Spleen (tissue), 11 donors: ENCODE data around the gene AHSP. TPM values are rescaled to one million over a fixed set of nuclear protein-coding genes. Genes with fewer than 3 reads are reported as not detected.
"Not testable (repeated sequence)": the region's sequence is repeated elsewhere in the genome, so short reads cannot be mapped to it uniquely, and the experiment has no call there.

Source experiments
- DNase-seq: peaks from one replicate; pipeline ENCODE4 v3.0.0-alpha.2; 2020
- H3K27ac ChIP-seq, 8 donors: fragments of 200-600 bp; sonication (generic) in 7 of 8; 1 replicate in 4 of 8; 2 replicates in 4 of 8; pipeline versions ENCODE4 v1.5.0 to v1.8.0; 2016 to 2021; ENCODE audit warnings: inconsistent platforms in 4 of 8, mild to moderate bottlenecking in 4 of 8, moderate library complexity in 1 of 8
- H3K27me3 ChIP-seq, 7 donors: fragments of 200-600 bp; sonication (generic) in 6 of 7; replicated peaks in 1 of 7; 1 replicate in 4 of 7; 2 replicates in 3 of 7; pipeline versions ENCODE4 v1.5.0 to v1.8.0; 2016 to 2021; ENCODE audit warnings: inconsistent platforms in 3 of 7, mild to moderate bottlenecking in 1 of 7
- H3K36me3 ChIP-seq, 6 donors: fragments of 200-600 bp; sonication (generic) in 5 of 6; 1 replicate in 4 of 6; 2 replicates in 2 of 6; pipeline versions ENCODE4 v1.5.0 to v1.8.0; 2016 to 2021; ENCODE audit warnings: inconsistent platforms in 2 of 6
- H3K4me1 ChIP-seq, 6 donors: fragments of 200-600 bp; sonication (generic) in 5 of 6; 1 replicate in 3 of 6; 2 replicates in 3 of 6; pipeline versions ENCODE4 v1.5.0 to v1.8.0; 2016 to 2021; ENCODE audit warnings: inconsistent platforms in 3 of 6
- H3K4me3 ChIP-seq, 8 donors: fragments of 200-600 bp; sonication (generic) in 7 of 8; 1 replicate in 4 of 8; 2 replicates in 4 of 8; pipeline versions ENCODE4 v1.5.0 to v1.8.0; 2016 to 2021; ENCODE audit warnings: inconsistent platforms in 4 of 8, mild to moderate bottlenecking in 4 of 8, moderate library complexity in 2 of 8
- H3K9me3 ChIP-seq, 8 donors: fragments of 200-600 bp; sonication (generic) in 7 of 8; 1 replicate in 4 of 8; 2 replicates in 4 of 8; pipeline versions ENCODE4 v1.5.0 to v1.8.0; 2016 to 2021; ENCODE audit warnings: inconsistent platforms in 4 of 8
- POLR2A ChIP-seq, 3 donors: fragments of 450-650 bp; IDR thresholded peaks; one replicate each; pipeline ENCODE4 v1.5.1; 2017; ENCODE audit warnings: antibody characterized with exemption in 3 of 3, mild to moderate bottlenecking in 1 of 3
- POLR2AphosphoS5 ChIP-seq, 3 donors: sonication (generic); formaldehyde crosslinking; IDR thresholded peaks; one replicate each; pipeline ENCODE4 v1.5.1; 2017; ENCODE audit warnings: antibody characterized with exemption in 3 of 3
- WGBS, 5 donors: extraction: QIAGEN DNeasy Blood & Tissue Kit in 3 of 5; methylation state at CpG; one replicate each; pipeline versions ENCODE4 v1.1.5 to v1.1.7; 2013 to 2018; 5-methylcytosine and 5-hydroxymethylcytosine counted together
- intact Hi-C: fragments of 100-400 bp; cut with DNase I; formaldehyde crosslinking; loops from one replicate; pipeline ENCODE4 v1.15.0; 2023; ENCODE audit warnings: low total_unique reads
- polyA plus RNA-seq, 3 donors: library from polyadenylated mRNA; stranded (reverse); fragments of 200-250 nt; gene quantifications; one replicate each; pipeline ENCODE4 v1.2.1, GENCODE V29; 2013
- total RNA-seq, 7 donors: library from RNA; depleted of rRNA in 3 of 7; stranded (reverse); fragments of >200 nt in 3 of 7; fragmentation: NEBNext Ultra II Directional in 4 of 7; extraction: Animal tissue kit (Norgen Biotek cat#: 25700) in 4 of 7; gene quantifications; one replicate each; pipeline versions ENCODE4 v1.1.0 to v1.2.1, GENCODE V29; 2016 to 2021
- TF ChIP-seq, protein P1 (sequence below), 11 experiments: fragments of 200-600 bp in 7 of 11; fragments of 450-650 bp in 4 of 11; sonication (generic) in 4 of 11; IDR thresholded peaks in 8 of 11; conservative IDR thresholded peaks in 3 of 11; 1 replicate in 7 of 11; 2 replicates in 4 of 11; pipeline versions ENCODE4 v1.4.0 to v1.8.0; 2016 to 2021; ENCODE audit warnings: antibody characterized with exemption in 11 of 11, inconsistent platforms in 4 of 11, mild to moderate bottlenecking in 1 of 11
- donor health status: healthy with polysubstance abuse.
- donor health status: DM: no; HTN: no; CAD: no; lungs with moderate emphysema.
- donor health status: DM: no; HTN: no; CAD: no.
- donor health status: Bipolar disorder and iron deficiency.
- donor health status: healthy.
- donor health status: DM: no; HTN: no; CAD: no.
- donor health status: DM: yes; HTN: yes; CAD: no.

The AHSP gene
- total and polyA plus RNA-seq, 10 donors, result 0.76 to 94.3 (median 3.4) TPM

DNA sequence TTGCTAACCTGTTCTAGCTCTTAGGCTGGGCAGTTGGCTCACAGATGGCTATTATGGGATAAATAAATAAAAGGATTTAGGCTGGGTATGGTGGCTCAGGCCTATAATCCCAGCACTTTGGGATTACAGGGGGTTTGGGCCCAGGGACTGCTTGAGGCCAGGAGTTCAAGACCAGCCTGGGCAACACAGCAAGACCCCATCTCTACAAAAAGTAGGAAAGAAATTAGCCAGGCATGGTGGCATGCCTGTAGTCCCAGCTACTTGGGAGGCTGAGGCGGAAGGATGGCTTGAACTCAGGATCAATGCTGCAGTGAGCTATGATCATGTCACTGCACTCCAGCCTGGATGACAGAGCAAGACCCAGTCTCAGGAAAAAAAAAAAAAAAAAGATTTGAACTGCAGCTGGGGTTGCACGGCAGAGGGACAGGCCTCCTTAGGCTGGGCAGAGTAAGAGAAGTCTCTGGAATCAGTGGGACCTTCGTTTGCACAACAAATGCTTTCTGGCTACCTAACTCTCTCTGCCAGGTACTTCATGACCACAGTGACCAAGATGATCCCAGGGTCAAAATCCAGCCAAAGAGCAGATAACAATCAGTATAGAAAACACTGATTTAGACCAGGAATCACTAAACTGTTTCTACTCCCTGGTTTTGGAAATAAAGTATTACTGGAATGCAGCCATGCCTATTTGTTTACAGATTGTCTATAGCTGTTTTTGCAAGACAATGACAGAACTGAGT is 26.3 kb upstream of the AHSP start:
- Histone ChIP-seq H3K4me3 (no peak overlapping the region), H3K27me3 (no peaks in the 10 kb centered on the region), H3K4me1 (peaks cover 9 to 39% (median 30%) of the 10 kb centered on the region in 6 donors), H3K27ac (no peak overlapping the region), H3K36me3 (peaks cover 0 to 56% (median 34%) of the 10 kb centered on the region in 6 donors), H3K9me3 (no peaks in the 10 kb centered on the region)
- 83 to 97% (median 90%) methylated on average over 3 of the region's 3 CpGs for WGBS, 5 donors
- intact Hi-C loops, result no loop called here
- TF ChIP-seq POLR2A (IDR thresholded peaks at IDR 0.05) (no peak), POLR2AphosphoS5 (IDR thresholded peaks at IDR 0.05) (no peak)
- TF ChIP-seq, protein P1, sequence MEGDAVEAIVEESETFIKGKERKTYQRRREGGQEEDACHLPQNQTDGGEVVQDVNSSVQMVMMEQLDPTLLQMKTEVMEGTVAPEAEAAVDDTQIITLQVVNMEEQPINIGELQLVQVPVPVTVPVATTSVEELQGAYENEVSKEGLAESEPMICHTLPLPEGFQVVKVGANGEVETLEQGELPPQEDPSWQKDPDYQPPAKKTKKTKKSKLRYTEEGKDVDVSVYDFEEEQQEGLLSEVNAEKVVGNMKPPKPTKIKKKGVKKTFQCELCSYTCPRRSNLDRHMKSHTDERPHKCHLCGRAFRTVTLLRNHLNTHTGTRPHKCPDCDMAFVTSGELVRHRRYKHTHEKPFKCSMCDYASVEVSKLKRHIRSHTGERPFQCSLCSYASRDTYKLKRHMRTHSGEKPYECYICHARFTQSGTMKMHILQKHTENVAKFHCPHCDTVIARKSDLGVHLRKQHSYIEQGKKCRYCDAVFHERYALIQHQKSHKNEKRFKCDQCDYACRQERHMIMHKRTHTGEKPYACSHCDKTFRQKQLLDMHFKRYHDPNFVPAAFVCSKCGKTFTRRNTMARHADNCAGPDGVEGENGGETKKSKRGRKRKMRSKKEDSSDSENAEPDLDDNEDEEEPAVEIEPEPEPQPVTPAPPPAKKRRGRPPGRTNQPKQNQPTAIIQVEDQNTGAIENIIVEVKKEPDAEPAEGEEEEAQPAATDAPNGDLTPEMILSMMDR (IDR thresholded peaks at IDR 0.05 in 8 of 11, conservative IDR thresholded peaks at IDR 0.05 in 3 of 11), result no peak
- no peak for DNase-seq

DNA sequence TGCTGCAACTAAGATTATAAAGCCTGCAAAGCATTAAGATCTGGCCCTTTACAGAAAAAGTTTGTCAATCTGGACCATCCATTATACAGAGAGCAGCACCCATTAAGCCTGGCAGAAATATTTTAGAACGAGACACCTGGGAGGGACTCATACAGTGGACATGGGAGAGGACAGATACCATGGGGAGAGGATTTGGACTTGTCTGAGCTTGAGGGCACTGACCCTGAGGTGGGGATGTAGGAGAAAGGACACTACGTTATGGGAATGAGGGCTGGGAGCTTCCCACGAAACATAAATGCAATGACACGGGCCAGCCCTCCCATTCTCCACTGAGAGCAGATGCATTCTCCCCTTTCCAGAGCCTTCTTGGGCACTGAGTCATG is 25.7 kb upstream of the AHSP start:
- peaks cover 0 to 54% (median 29%) of the 10 kb centered on the region in 6 donors for H3K36me3 ChIP-seq
- no peaks in the 10 kb centered on the region for H3K27me3 ChIP-seq
- H3K27ac ChIP-seq, result no peak overlapping the region
- H3K4me3 ChIP-seq, result no peak overlapping the region
- no peaks in the 10 kb centered on the region for H3K9me3 ChIP-seq
- H3K4me1 ChIP-seq, result peaks cover 15 to 45% (median 35%) of the 10 kb centered on the region in 6 donors
- TF ChIP-seq POLR2A (IDR thresholded peaks at IDR 0.05), result no peak
- no peak for TF ChIP-seq POLR2AphosphoS5 (IDR thresholded peaks at IDR 0.05)
- TF ChIP-seq, protein P1 (IDR thresholded peaks at IDR 0.05 in 8 of 11, conservative IDR thresholded peaks at IDR 0.05 in 3 of 11), result no peak
- WGBS, 5 donors, result 89 to 96% (median 92%) methylated on average over 4 of the region's 4 CpGs
- intact Hi-C loops, result no loop called here
- no peak for DNase-seq

- Histone ChIP-seq H3K9me3 (no peaks in the 10 kb centered on the region), H3K27ac (no peak overlapping the region), H3K27me3 (no peaks in the 10 kb centered on the region), H3K36me3 (peaks cover 0 to 43% (median 20%) of the 10 kb centered on the region in 6 donors), H3K4me1 (peaks cover 22 to 54% (median 44%) of the 10 kb centered on the region in 6 donors), H3K4me3 (no peak overlapping the region)
- intact Hi-C loops, result no loop called here
- TF ChIP-seq POLR2AphosphoS5 (IDR thresholded peaks at IDR 0.05) (no peak), POLR2A (IDR thresholded peaks at IDR 0.05) (no peak)
- TF ChIP-seq, protein P1 (IDR thresholded peaks at IDR 0.05 in 8 of 11, conservative IDR thresholded peaks at IDR 0.05 in 3 of 11), result no peak
- DNase-seq, result no peak
Measured at GRCh38 chr16:31502981-31503380, 24.7 kb upstream of the AHSP start.

DNA sequence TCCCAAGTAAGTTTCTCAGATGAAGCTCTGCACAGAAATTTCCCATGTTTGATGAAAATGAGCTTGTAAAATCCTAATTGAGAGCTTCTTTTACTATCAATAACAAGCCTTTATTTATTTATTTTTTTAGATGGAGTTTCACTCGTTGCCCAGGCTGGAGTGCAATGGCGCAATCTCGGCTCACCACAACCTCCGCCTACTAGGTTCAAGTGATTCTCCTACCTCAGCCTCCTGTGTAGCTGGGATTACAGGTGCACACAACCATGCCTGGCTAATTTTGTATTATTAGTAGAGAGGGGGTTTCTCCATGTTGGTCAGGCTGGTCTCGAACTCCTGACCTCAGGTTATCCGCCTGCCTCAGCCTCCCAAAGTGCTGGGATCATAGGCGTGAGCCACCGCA is 24.1 kb upstream of the AHSP start:
- H3K9me3 ChIP-seq, intact Hi-C loops, H3K27ac ChIP-seq, DNase-seq, H3K27me3 ChIP-seq, H3K4me3 ChIP-seq: not testable (repeated sequence)
- peaks cover 22 to 56% (median 44%) of the 10 kb centered on the region in 6 donors for H3K4me1 ChIP-seq
- WGBS, 5 donors, result 83 to 93% (median 88%) methylated on average over 8 of the region's 8 CpGs
- peaks cover 0 to 38% (median 14%) of the 10 kb centered on the region in 6 donors for H3K36me3 ChIP-seq
